ENCODE data around the gene TFDP2.

The TFDP2 gene

GRCh38 chr3:142165194-142165593 lies 15.8 kb upstream of the TFDP2 start:
- DNase-seq (ENCODE audit: low read depth), result no peak
- TF ChIP-seq CTCF (IDR thresholded peaks at IDR 0.05; ENCODE audit: low read depth, low read length, missing control alignments), result no peak
- H3K4me3 ChIP-seq (ENCODE audit: low read depth, low read length), result no peak overlapping the region

- H3K4me3 ChIP-seq (ENCODE audit: low read depth, low read length), result no peak overlapping the region
- DNase-seq (ENCODE audit: low read depth), result no peak
- TF ChIP-seq CTCF (IDR thresholded peaks at IDR 0.05; ENCODE audit: low read depth, low read length, missing control alignments), result no peak
Observed at GRCh38 chr3:142159083-142159740, 9.9 kb upstream of the TFDP2 start.

- TF ChIP-seq CTCF (IDR thresholded peaks at IDR 0.05; ENCODE audit: low read depth, low read length, missing control alignments), result no peak
- DNase-seq (ENCODE audit: low read depth), result no peak
- H3K4me3 ChIP-seq (ENCODE audit: low read depth, low read length), result no peak overlapping the region
Observed at GRCh38 chr3:142154186-142154585, 4.8 kb upstream of the TFDP2 start.

GRCh38 chr3:142152384-142152783 lies 3.0 kb upstream of the TFDP2 start:
- no peak overlapping the region for H3K4me3 ChIP-seq (ENCODE audit: low read depth, low read length)
- DNase-seq (ENCODE audit: low read depth), result no peak

GRCh38 chr3:142151828-142152227 lies 2.5 kb upstream of the TFDP2 start:
- TF ChIP-seq CTCF (IDR thresholded peaks at IDR 0.05; ENCODE audit: low read depth, low read length, missing control alignments), result no peak
- H3K4me3 ChIP-seq (ENCODE audit: low read depth, low read length), result no peak overlapping the region
- no peak for DNase-seq (ENCODE audit: low read depth)

More at GRCh38 chr3:142152384-142152783, 3.0 kb upstream of the TFDP2 start:
- peak; percentile 21 for TF ChIP-seq CTCF (IDR thresholded peaks at IDR 0.05; ENCODE audit: low read depth, low read length, missing control alignments)

- no peak for TF ChIP-seq CTCF (IDR thresholded peaks at IDR 0.05; ENCODE audit: low read depth, low read length, missing control alignments)
- no peak for DNase-seq (ENCODE audit: low read depth)
- H3K4me3 ChIP-seq (ENCODE audit: low read depth, low read length), result no peak overlapping the region
Observed at GRCh38 chr3:142151240-142151639, 1.9 kb upstream of the TFDP2 start.

GRCh38 chr3:142150271-142150670 lies 927 bp upstream of the TFDP2 start:
- H3K4me3 ChIP-seq (ENCODE audit: low read depth, low read length), result no peak overlapping the region
- no peak for TF ChIP-seq CTCF (IDR thresholded peaks at IDR 0.05; ENCODE audit: low read depth, low read length, missing control alignments)

More at GRCh38 chr3:142150271-142150670, 927 bp upstream of the TFDP2 start:
- no peak for DNase-seq (ENCODE audit: low read depth)

Measured in GM12864 (cell line).